ENCODE measurements around the gene KLHDC8A.

DNA sequence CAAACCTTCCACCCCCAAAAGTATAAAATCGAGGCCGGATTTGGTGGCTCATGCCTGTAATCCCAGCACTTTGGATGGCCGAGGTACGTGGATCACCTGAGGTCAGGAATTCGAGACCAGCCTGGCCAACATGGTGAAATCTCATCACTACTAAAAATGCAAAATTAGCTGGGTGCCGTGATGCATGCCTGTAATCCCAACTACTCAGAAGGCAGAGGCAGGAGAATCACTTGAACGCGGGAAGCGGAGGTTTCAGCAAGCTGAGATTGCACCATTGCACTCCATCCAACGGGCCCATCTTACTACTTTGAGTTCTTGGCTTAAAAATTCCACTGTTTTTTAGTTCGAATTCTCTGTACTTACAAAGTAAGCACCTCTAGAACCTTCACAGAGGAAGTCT, 11.0 kb downstream of the KLHDC8A start:
- no peak for TF ChIP-seq GATAD2A (CRISPR knock-in tag; IDR thresholded peaks at IDR 0.05)
- TF ChIP-seq, protein P1, sequence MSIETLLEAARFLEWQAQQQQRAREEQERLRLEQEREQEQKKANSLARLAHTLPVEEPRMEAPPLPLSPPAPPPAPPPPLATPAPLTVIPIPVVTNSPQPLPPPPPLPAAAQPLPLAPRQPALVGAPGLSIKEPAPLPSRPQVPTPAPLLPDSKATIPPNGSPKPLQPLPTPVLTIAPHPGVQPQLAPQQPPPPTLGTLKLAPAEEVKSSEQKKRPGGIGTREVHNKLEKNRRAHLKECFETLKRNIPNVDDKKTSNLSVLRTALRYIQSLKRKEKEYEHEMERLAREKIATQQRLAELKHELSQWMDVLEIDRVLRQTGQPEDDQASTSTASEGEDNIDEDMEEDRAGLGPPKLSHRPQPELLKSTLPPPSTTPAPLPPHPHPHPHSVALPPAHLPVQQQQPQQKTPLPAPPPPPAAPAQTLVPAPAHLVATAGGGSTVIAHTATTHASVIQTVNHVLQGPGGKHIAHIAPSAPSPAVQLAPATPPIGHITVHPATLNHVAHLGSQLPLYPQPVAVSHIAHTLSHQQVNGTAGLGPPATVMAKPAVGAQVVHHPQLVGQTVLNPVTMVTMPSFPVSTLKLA (IDR thresholded peaks at IDR 0.05): no peak
- TF ChIP-seq, protein P2, sequence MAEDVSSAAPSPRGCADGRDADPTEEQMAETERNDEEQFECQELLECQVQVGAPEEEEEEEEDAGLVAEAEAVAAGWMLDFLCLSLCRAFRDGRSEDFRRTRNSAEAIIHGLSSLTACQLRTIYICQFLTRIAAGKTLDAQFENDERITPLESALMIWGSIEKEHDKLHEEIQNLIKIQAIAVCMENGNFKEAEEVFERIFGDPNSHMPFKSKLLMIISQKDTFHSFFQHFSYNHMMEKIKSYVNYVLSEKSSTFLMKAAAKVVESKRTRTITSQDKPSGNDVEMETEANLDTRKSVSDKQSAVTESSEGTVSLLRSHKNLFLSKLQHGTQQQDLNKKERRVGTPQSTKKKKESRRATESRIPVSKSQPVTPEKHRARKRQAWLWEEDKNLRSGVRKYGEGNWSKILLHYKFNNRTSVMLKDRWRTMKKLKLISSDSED (CRISPR knock-in tag; IDR thresholded peaks at IDR 0.05): no peak

Data from HepG2 (cell line).